GM18498 (cell line): Measurements from ENCODE around the gene CYP3A7.
"Not testable (repeated sequence)": the region's sequence is repeated elsewhere in the genome, so short reads cannot be mapped to it uniquely, and the experiment has no call there.

Experiments
- ATAC-seq: cut with Tn5 transposase; IDR thresholded peaks from one replicate; pipeline ENCODE4 v1.9.1; 2021; ENCODE audit warnings: mild to moderate bottlenecking, moderate library complexity; ENCODE audit not compliant: unreplicated experiment

CYP3A7 gene

GRCh38 chr7:99674995-99675742, 59.8 kb downstream of the CYP3A7 start:
- no peak for ATAC-seq

DNA sequence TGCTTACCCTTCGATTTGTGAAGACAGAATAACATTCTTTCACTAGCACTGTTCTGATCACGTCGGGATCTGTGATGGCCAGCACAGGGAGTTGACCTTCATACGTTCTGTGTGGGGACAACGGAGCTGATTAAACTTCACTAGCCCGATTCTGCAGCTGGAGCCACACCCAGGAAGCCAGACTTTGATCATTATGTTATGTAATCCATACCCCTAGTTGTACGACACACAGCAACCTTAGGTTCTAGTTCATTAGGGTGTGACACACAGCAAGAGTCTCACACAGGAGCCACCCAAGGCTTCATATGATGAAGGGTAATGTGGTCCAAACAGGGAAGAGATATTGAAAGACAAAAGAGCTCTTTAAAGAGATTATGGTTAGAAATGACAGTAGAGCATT, 62.4 kb downstream of the CYP3A7 start:
- ATAC-seq: no peak

- ATAC-seq: no peak
These were observed 65.2 kb downstream of the CYP3A7 start for GRCh38 chr7:99669782-99670181.

DNA sequence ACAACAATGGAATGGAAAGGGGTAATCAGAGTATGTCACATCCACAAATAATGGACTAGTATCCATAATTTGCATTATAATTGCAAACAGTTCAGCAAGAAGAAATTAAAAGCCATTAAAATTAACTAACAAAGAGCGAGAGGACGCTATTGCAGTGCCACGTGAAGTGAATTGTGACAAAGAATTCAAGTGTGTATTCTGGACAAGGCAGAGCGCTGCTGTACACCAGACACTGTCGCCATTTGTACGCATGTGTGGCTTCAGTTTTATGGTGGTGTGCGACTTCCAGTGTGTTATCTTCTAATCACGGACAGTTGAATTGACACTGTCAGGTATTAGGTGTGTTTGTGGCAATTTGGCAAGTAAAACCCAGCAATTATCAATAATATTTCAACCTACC, 66.5 kb downstream of the CYP3A7 start:
- ATAC-seq: no peak

GRCh38 chr7:99667179-99667578, 67.8 kb downstream of the CYP3A7 start:
- no peak for ATAC-seq

DNA sequence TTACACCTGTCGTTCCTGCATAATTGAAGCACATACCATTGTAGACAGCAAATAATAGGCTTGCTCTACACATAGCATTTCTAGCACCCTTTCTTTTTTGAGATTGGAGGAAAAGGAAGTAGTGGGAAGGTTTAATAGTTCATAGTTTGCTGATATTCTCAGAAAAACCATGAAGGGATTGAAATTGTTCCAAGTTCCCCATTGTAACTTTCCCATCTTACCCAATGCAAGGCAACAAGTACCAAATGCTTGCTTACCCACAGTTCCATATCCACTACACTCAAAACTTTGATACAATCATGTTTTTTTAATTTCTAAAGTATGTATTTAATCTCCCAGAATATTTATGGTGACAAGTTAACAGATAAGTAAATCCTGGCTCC, 69.0 kb downstream of the CYP3A7 start:
- no peak for ATAC-seq

DNA sequence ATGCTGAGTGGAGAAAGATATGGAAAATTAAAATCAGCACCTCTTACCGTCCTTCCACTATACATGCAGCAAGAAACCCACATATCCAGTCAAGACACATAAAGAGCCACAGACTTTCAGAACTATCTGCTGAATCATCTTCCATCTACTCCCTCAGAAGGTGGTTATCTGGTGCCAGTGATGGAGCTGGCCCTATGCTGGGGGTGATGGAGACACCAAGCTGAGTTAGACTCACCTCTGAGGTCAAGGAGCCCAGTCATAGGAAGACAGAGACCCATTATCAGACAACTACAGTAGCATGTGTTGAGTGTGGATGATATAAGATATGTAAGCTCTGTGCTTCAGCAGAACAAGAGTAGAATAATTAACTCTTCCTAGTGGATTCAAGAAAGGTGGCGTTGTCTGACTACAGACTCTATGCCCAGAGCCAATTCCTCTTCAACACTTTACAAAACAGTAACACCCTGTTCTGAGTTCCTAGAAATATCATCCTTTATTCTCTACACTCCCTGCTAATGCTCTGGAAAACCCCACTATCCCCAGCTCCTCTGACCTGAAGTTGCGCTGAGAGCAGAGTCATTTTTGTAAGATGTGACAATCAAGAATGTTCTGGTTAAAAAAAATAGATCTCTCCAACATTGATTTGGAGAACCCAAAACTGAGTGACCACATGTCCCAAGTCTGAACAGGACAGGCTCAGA, 69.5 kb downstream of the CYP3A7 start:
- ATAC-seq: no peak

GRCh38 chr7:99657879-99658278, 77.1 kb downstream of the CYP3A7 start:
- not testable (repeated sequence) for ATAC-seq
